H9 (cell line): ENCODE measurements around the gene DHRS13. TPM values are rescaled to one million over a fixed set of nuclear protein-coding genes. Genes with fewer than 3 reads are reported as not detected.

ENCODE experiments used
- DNase-seq: peaks from one replicate; pipeline ENCODE4 v3.0.0-alpha.2; 2017
- H2AFZ ChIP-seq: one replicate; pipeline ENCODE4 v1.6.1; 2013; ENCODE audit warnings: mild to moderate bottlenecking, low read length, control low read depth, moderate library complexity
- H2AK5ac ChIP-seq: 2 replicates; pipeline ENCODE4 v1.6.1; 2013; ENCODE audit warnings: low read length, control low read depth, mixed read lengths; ENCODE audit not compliant: insufficient read length
- H2BK120ac ChIP-seq: one replicate; pipeline ENCODE4 v1.6.1; 2013; ENCODE audit warnings: low read depth, mild to moderate bottlenecking, low read length, control low read depth, inconsistent platforms; ENCODE audit not compliant: poor library complexity, severe bottlenecking
- H2BK12ac ChIP-seq: 2 replicates; pipeline ENCODE4 v1.6.1; 2013; ENCODE audit warnings: low read length, control low read depth, mixed read lengths, low read depth; ENCODE audit not compliant: insufficient read length
- H2BK15ac ChIP-seq: 2 replicates; pipeline ENCODE4 v1.6.1; 2013; ENCODE audit warnings: low read depth, low read length, control low read depth
- H2BK20ac ChIP-seq: one replicate; pipeline ENCODE4 v1.6.1; 2013; ENCODE audit warnings: low read depth, mild to moderate bottlenecking, low read length, control low read depth, inconsistent platforms; ENCODE audit not compliant: poor library complexity, severe bottlenecking
- H2BK5ac ChIP-seq: 2 replicates; pipeline ENCODE4 v1.6.1; 2013; ENCODE audit warnings: low read length, control low read depth, mixed read lengths; ENCODE audit not compliant: insufficient read length
- H3K14ac ChIP-seq: 2 replicates; pipeline ENCODE4 v1.6.1; 2013; ENCODE audit warnings: low read length, control low read depth; ENCODE audit not compliant: insufficient read depth
- H3K18ac ChIP-seq: 2 replicates; pipeline ENCODE4 v1.6.1; 2013; ENCODE audit warnings: low read depth, mild to moderate bottlenecking, mixed read lengths, low read length, control low read depth; ENCODE audit not compliant: insufficient read length
- H3K23ac ChIP-seq: 2 replicates; pipeline ENCODE4 v1.6.1; 2013; ENCODE audit warnings: low read length, control low read depth, mixed read lengths, low read depth; ENCODE audit not compliant: insufficient read length
- H3K23me2 ChIP-seq: 2 replicates; pipeline ENCODE4 v1.6.1; 2013; ENCODE audit warnings: low read depth, mild to moderate bottlenecking, mixed read lengths, low read length, control low read depth; ENCODE audit not compliant: insufficient read length, poor library complexity, severe bottlenecking
- H3K27ac ChIP-seq: 2 replicates; pipeline ENCODE4 v1.5.1; 2013; ENCODE audit warnings: low read length, control low read depth, mixed read lengths, low read depth; ENCODE audit not compliant: insufficient read length
- H3K27me3 ChIP-seq: 2 replicates; pipeline ENCODE4 v1.6.1; 2013; ENCODE audit warnings: low read length, control low read depth, inconsistent platforms; ENCODE audit not compliant: insufficient read depth
- H3K4ac ChIP-seq: 2 replicates; pipeline ENCODE4 v1.6.1; 2013; ENCODE audit warnings: low read depth, mild to moderate bottlenecking, control low read depth, inconsistent platforms, low read length, moderate library complexity
- H3K4me1 ChIP-seq: 2 replicates; pipeline ENCODE4 v1.6.1; 2013; ENCODE audit warnings: low read length, control low read depth, inconsistent platforms; ENCODE audit not compliant: insufficient read depth
- H3K4me2 ChIP-seq: 2 replicates; pipeline ENCODE4 v1.6.1; 2013; ENCODE audit warnings: low read length, control low read depth, mixed read lengths; ENCODE audit not compliant: insufficient read length, insufficient read depth
- H3K56ac ChIP-seq: 2 replicates; pipeline ENCODE4 v1.6.1; 2013; ENCODE audit warnings: low read depth, mild to moderate bottlenecking, mixed read lengths, low read length, control low read depth; ENCODE audit not compliant: insufficient read length
- H3K79me1 ChIP-seq: 2 replicates; pipeline ENCODE4 v1.6.1; 2013; ENCODE audit warnings: low read depth, mild to moderate bottlenecking, moderate library complexity, low read length, control low read depth, inconsistent platforms; ENCODE audit not compliant: insufficient read depth, poor library complexity, severe bottlenecking
- H3K79me2 ChIP-seq: 2 replicates; pipeline ENCODE4 v1.6.1; 2013; ENCODE audit warnings: low read length, control low read depth, inconsistent platforms; ENCODE audit not compliant: insufficient read depth
- H3K9ac ChIP-seq: 2 replicates; pipeline ENCODE4 v1.6.1; 2013; ENCODE audit warnings: low read length, control low read depth, mixed read lengths; ENCODE audit not compliant: insufficient read length; ENCODE audit errors: extremely low read depth
- H3K9me3 ChIP-seq: one replicate; pipeline ENCODE4 v1.6.1; 2013; ENCODE audit warnings: low read depth, low read length, inconsistent platforms; ENCODE audit not compliant: control insufficient read depth
- H3T11ph ChIP-seq: one replicate; pipeline ENCODE4 v1.6.1; 2013; ENCODE audit warnings: mild to moderate bottlenecking, low read length, control low read depth, inconsistent platforms
- H4K20me1 ChIP-seq: one replicate; pipeline ENCODE4 v1.6.1; 2013; ENCODE audit not compliant: control insufficient read depth, insufficient read length, insufficient read depth
- H4K5ac ChIP-seq: 2 replicates; pipeline ENCODE4 v1.6.1; 2013; ENCODE audit warnings: low read depth, mild to moderate bottlenecking, mixed read lengths, low read length, control low read depth; ENCODE audit not compliant: insufficient read length
- H4K8ac ChIP-seq: replicated peaks from 2 replicates; pipeline ENCODE4 v1.6.1; 2013; ENCODE audit warnings: low read length, control low read depth, mixed read lengths, low read depth; ENCODE audit not compliant: insufficient read length
- H4K91ac ChIP-seq: 2 replicates; pipeline ENCODE4 v1.6.1; 2013; ENCODE audit warnings: low read depth, mild to moderate bottlenecking, moderate library complexity, mixed read lengths, low read length, control low read depth; ENCODE audit not compliant: insufficient read length
- H3K27ac Mint-ChIP-seq, 3 experiments: 2 replicates in 2 of 3; 3 replicates in 1 of 3; pipeline ENCODE4 v1.8.0; 2020 to 2021; ENCODE audit warnings: mixed read lengths in 3 of 3, mild to moderate bottlenecking in 1 of 3, moderate library complexity in 1 of 3
- H3K27me3 Mint-ChIP-seq: 2 replicates; pipeline ENCODE4 v1.8.0; 2021; ENCODE audit warnings: low read depth, mild to moderate bottlenecking, moderate library complexity, mixed read lengths
- H3K36me3 Mint-ChIP-seq, 3 experiments: 2 replicates in 2 of 3; 3 replicates in 1 of 3; pipeline ENCODE4 v1.8.0; 2020 to 2021; ENCODE audit warnings: low read depth in 3 of 3, mixed read lengths in 3 of 3; ENCODE audit not compliant: insufficient read depth in 1 of 3
- H3K4me1 Mint-ChIP-seq, 2 experiments: 2 replicates each; pipeline ENCODE4 v1.8.0; 2020; ENCODE audit warnings: mixed read lengths in 2 of 2
- H3K4me3 Mint-ChIP-seq, 2 experiments: 2 replicates in 1 of 2; 3 replicates in 1 of 2; pipeline ENCODE4 v1.8.0; 2020 to 2021; ENCODE audit warnings: mild to moderate bottlenecking in 2 of 2, mixed read lengths in 2 of 2, moderate library complexity in 1 of 2
- H3K9me3 Mint-ChIP-seq, 2 experiments: 2 replicates in 1 of 2; 3 replicates in 1 of 2; pipeline ENCODE4 v1.8.0; 2020; ENCODE audit warnings: mild to moderate bottlenecking in 2 of 2, mixed read lengths in 2 of 2, moderate library complexity in 1 of 2
- WGBS: extraction: QIAGEN DNeasy Blood & Tissue Kit; methylation state at CpG from one replicate; pipeline ENCODE4 v1.1.7; 2013; ENCODE audit warnings: missing lambda C conversion rate, low lambda C conversion rate, mixed read lengths; ENCODE audit not compliant: insufficient read length; ENCODE audit errors: extremely low coverage; 5-methylcytosine and 5-hydroxymethylcytosine counted together
- total RNA-seq: library from RNA; stranded (reverse); gene quantifications from 2 replicates; pipeline ENCODE4 v1.2.1, GENCODE V29; 2021
- TF ChIP-seq, protein P1 (sequence below): fragments of 200-600 bp; sonication (generic); conservative IDR thresholded peaks from 3 replicates; pipeline ENCODE4 v1.8.0; 2021; ENCODE audit warnings: antibody characterized with exemption, mild to moderate bottlenecking

The DHRS13 gene
- total RNA-seq, 1 experiment from 2014 or later, result 29.6 TPM

DNA sequence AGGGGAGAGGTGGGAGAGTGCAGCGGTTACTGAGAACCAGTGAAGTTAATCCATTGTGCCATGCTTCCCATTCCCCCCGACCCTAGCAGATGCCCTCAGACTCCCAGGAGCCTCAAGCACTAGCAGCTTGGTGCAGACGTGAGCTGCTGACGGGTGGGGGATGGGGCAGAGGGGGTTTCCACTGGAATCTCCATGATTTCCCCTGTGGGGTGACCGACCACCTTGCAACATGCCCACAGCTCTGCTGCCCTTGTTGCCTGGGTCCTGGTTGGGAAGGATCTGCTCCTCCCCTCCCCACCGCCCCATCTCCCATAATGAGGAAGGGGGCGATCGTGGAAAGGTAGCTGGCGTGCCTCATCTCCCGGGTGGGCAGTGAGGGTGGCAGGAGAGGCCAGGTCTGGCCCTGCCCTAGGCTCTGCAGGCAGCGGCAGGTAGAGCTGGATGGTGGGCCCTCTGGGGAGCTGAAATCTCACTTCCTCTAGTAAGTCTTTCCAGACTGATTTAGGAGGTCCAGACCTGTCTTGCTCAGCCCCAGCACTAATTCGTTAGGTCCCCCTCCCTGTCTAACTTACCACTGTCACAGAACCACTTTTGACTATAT, 14.9 kb downstream of the DHRS13 start:
- TF ChIP-seq, protein P1, sequence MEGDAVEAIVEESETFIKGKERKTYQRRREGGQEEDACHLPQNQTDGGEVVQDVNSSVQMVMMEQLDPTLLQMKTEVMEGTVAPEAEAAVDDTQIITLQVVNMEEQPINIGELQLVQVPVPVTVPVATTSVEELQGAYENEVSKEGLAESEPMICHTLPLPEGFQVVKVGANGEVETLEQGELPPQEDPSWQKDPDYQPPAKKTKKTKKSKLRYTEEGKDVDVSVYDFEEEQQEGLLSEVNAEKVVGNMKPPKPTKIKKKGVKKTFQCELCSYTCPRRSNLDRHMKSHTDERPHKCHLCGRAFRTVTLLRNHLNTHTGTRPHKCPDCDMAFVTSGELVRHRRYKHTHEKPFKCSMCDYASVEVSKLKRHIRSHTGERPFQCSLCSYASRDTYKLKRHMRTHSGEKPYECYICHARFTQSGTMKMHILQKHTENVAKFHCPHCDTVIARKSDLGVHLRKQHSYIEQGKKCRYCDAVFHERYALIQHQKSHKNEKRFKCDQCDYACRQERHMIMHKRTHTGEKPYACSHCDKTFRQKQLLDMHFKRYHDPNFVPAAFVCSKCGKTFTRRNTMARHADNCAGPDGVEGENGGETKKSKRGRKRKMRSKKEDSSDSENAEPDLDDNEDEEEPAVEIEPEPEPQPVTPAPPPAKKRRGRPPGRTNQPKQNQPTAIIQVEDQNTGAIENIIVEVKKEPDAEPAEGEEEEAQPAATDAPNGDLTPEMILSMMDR, result no peak
- Mint-ChIP-seq H3K4me1 (peaks cover 4 to 5% of the 10 kb centered on the region in 2 experiments), H3K27ac (no peak overlapping the region), H3K36me3 (peaks cover 18 to 39% (median 31%) of the 10 kb centered on the region in 3 experiments), H3K4me3 (no peak overlapping the region), H3K27me3 (peaks cover 2% of the 10 kb centered on the region; the same call in 1 of the 2 replicates), H3K9me3 (no peaks in the 10 kb centered on the region)
- no peak for DNase-seq
- Histone ChIP-seq H2BK12ac (no peak overlapping the region), H3K23me2 (no peaks in the 10 kb centered on the region), H3K18ac (no peak overlapping the region), H4K20me1 (peaks cover 4% of the 10 kb centered on the region), H4K5ac (no peak overlapping the region), H3K4me1 (no peaks in the 10 kb centered on the region), H3K56ac (no peak overlapping the region), H3K79me1 (no peaks in the 10 kb centered on the region), H2AK5ac (no peak overlapping the region), H3K4ac (no peak overlapping the region), H3K27me3 (no peaks in the 10 kb centered on the region), H3K27ac (no peak overlapping the region), H3K23ac (no peak overlapping the region), H2BK120ac (no peak overlapping the region), H4K91ac (no peak overlapping the region), H2BK20ac (no peak overlapping the region), H3K4me2 (no peak overlapping the region), H3K14ac (no peak overlapping the region), H2BK15ac (no peak overlapping the region), H3K79me2 (no peaks in the 10 kb centered on the region), H2AFZ (no peak overlapping the region), H2BK5ac (no peak overlapping the region), H3K9ac (no peak overlapping the region), H3K9me3 (no peaks in the 10 kb centered on the region), H3T11ph (no peak overlapping the region), H4K8ac (no peak overlapping the region)
- WGBS, result no CpG with 5 or more reads among the region's 12 CpGs
